Endothelial cell of umbilical vein (primary cell): Measurements from ENCODE around the gene FBXL17.

Experiments
- TF ChIP-seq, protein P1 (sequence below): IDR thresholded peaks from 2 replicates; pipeline ENCODE4 v1.6.1; 2011; ENCODE audit not compliant: insufficient read depth, insufficient read length
- TF ChIP-seq, protein P2 (sequence below), 2 donors: IDR thresholded peaks; 1 replicate in 1 of 2; 2 replicates in 1 of 2; pipeline ENCODE4 v1.5.1; 2011; ENCODE audit warnings: low read length in 2 of 2, mild to moderate bottlenecking in 2 of 2, moderate library complexity in 2 of 2, control low read depth in 1 of 2, inconsistent platforms in 1 of 2, low read depth in 1 of 2; ENCODE audit not compliant: insufficient read depth in 1 of 2; ENCODE audit errors: extremely low read depth in 1 of 2

DNA sequence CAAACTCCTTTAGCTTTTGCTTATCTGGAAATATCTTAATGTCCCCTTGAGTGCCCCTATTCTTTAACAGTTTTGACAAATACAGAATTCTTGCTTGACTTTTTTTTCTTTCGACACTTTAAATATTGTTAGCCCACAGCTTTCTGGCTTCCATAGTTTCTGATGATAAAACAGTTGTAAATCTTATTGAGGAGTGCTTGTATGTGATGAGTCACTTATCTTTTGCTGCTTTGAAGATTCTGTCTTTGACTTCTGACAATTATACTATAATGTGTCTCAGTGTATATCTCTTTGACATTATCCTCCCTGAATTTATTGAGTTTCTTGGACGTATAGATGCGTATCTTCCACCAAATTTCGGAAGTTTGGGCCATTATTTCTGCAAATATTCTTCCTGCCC, 21.6 kb downstream of the FBXL17 start:
- TF ChIP-seq, protein P1, sequence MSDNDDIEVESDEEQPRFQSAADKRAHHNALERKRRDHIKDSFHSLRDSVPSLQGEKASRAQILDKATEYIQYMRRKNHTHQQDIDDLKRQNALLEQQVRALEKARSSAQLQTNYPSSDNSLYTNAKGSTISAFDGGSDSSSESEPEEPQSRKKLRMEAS = no peak
- TF ChIP-seq, protein P2, sequence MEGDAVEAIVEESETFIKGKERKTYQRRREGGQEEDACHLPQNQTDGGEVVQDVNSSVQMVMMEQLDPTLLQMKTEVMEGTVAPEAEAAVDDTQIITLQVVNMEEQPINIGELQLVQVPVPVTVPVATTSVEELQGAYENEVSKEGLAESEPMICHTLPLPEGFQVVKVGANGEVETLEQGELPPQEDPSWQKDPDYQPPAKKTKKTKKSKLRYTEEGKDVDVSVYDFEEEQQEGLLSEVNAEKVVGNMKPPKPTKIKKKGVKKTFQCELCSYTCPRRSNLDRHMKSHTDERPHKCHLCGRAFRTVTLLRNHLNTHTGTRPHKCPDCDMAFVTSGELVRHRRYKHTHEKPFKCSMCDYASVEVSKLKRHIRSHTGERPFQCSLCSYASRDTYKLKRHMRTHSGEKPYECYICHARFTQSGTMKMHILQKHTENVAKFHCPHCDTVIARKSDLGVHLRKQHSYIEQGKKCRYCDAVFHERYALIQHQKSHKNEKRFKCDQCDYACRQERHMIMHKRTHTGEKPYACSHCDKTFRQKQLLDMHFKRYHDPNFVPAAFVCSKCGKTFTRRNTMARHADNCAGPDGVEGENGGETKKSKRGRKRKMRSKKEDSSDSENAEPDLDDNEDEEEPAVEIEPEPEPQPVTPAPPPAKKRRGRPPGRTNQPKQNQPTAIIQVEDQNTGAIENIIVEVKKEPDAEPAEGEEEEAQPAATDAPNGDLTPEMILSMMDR (IDR thresholded peaks at IDR 0.05; ENCODE audit: extremely low read depth in 1 of 2, insufficient read depth in 1 of 2, low read depth in 1 of 2, low read length in 2 of 2) = no peak
